Neural crest cell (in vitro differentiated cells): ENCODE measurements around the gene PLEKHA1. TPM values are rescaled to one million over a fixed set of nuclear protein-coding genes. Genes with fewer than 3 reads are reported as not detected.

ENCODE experiments used
- DNase-seq: peaks from one replicate; pipeline ENCODE4 v3.0.0; 2021; ENCODE audit warnings: low read depth, mixed read lengths, low spot score
- H3K27ac Mint-ChIP-seq: one replicate; pipeline ENCODE4 v1.8.0; 2021; ENCODE audit warnings: mild to moderate bottlenecking, mixed read lengths; ENCODE audit not compliant: unreplicated experiment
- H3K27me3 Mint-ChIP-seq: 2 replicates; pipeline ENCODE4 v1.8.0; 2021; ENCODE audit warnings: low read depth, mild to moderate bottlenecking, mixed read lengths
- H3K36me3 Mint-ChIP-seq: 2 replicates; pipeline ENCODE4 v1.8.0; 2021; ENCODE audit warnings: low read depth, mild to moderate bottlenecking, mixed read lengths
- H3K4me1 Mint-ChIP-seq: 2 replicates; pipeline ENCODE4 v1.8.0; 2021; ENCODE audit warnings: mixed read lengths
- H3K4me3 Mint-ChIP-seq: one replicate; pipeline ENCODE4 v1.8.0; 2021; ENCODE audit warnings: mild to moderate bottlenecking, mixed read lengths
- H3K9me3 Mint-ChIP-seq: 2 replicates; pipeline ENCODE4 v1.8.0; 2021; ENCODE audit warnings: mixed read lengths
- CTCF ChIP-seq: fragments of 200-600 bp; sonication (generic); conservative IDR thresholded peaks from 2 replicates; pipeline ENCODE4 v1.5.0; 2021; ENCODE audit warnings: antibody characterized with exemption, mild to moderate bottlenecking
- microRNA-seq: library from miRNA; unstranded; fragments of <30 nt; microRNA quantifications from one replicate; pipeline ENCODE4, GENCODE V29; 2020
- total RNA-seq: library from RNA; stranded (reverse); gene quantifications from 2 replicates; pipeline ENCODE4 v1.2.1, GENCODE V29; 2021

The PLEKHA1 gene
- total RNA-seq, 1 donor from 2014 or later, result 20.6 TPM

GRCh38 chr10:122480146-122480833 lies 105.8 kb downstream of the PLEKHA1 start:
- Mint-ChIP-seq H3K4me1 (peaks cover 11% of the 10 kb centered on the region), H3K27me3 (no peaks in the 10 kb centered on the region), H3K9me3 (peaks cover 2% of the 10 kb centered on the region), H3K36me3 (no peaks in the 10 kb centered on the region), H3K4me3 (no peak overlapping the region), H3K27ac (no peak overlapping the region)
- no peak for TF ChIP-seq CTCF
- no peak for DNase-seq

- no peaks in the 10 kb centered on the region for H3K36me3 Mint-ChIP-seq
- no peaks in the 10 kb centered on the region for H3K27me3 Mint-ChIP-seq
- peaks cover 2% of the 10 kb centered on the region for H3K9me3 Mint-ChIP-seq
- DNase-seq, result no peak
- no peak overlapping the region for H3K4me3 Mint-ChIP-seq
- peaks cover 10% of the 10 kb centered on the region for H3K4me1 Mint-ChIP-seq
- no peak for TF ChIP-seq CTCF
- no peak overlapping the region for H3K27ac Mint-ChIP-seq
Observed at GRCh38 chr10:122481296-122482056, 107.0 kb downstream of the PLEKHA1 start.

Small RNAs within 50 kb of the gene (microRNA-seq; reads per million reads assigned to microRNA genes)
- gene MIR3941, result not detected

Other genes starting within 250 kb of the PLEKHA1 start
- not detected in 2 replicates for gene BTBD16, start 103.4 kb upstream of the PLEKHA1 start, total RNA-seq
- gene ARMS2, start 79.9 kb downstream of the PLEKHA1 start, total RNA-seq, result not detected in 2 replicates
- 8.2 and 9.0 TPM in 2 replicates for gene HTRA1, start 86.8 kb downstream of the PLEKHA1 start, total RNA-seq
- not detected in 2 replicates for gene DMBT1, start 186.0 kb downstream of the PLEKHA1 start, total RNA-seq